WERI-Rb-1 (cell line): ENCODE measurements around the gene EPN2.

Source experiments
- DNase-seq: peaks from one replicate; pipeline ENCODE4 v3.0.0-alpha.2; 2020
- H3K27ac ChIP-seq: fragments of 250-450 bp; sonication (Bioruptor Pico); 2 replicates; pipeline ENCODE4 v1.5.1; 2020; ENCODE audit warnings: mild to moderate bottlenecking, moderate library complexity
- H3K27me3 ChIP-seq: fragments of 250-450 bp; sonication (Bioruptor Pico); 2 replicates; pipeline ENCODE4 v1.5.1; 2021; ENCODE audit warnings: mild to moderate bottlenecking, low read depth, moderate library complexity; ENCODE audit not compliant: insufficient read depth, severe bottlenecking
- H3K36me3 ChIP-seq: fragments of 250-450 bp; sonication (Bioruptor Pico); 2 replicates; pipeline ENCODE4 v1.5.1; 2020; ENCODE audit warnings: mild to moderate bottlenecking, moderate library complexity
- H3K4me3 ChIP-seq: 2 replicates; pipeline ENCODE4 v1.5.1; 2011; ENCODE audit warnings: low read depth, mild to moderate bottlenecking, control low read depth, low read length
- H3K9me3 ChIP-seq: fragments of 250-450 bp; sonication (Bioruptor Pico); 2 replicates; pipeline ENCODE4 v1.5.1; 2021; ENCODE audit warnings: mild to moderate bottlenecking, moderate library complexity; ENCODE audit not compliant: severe bottlenecking
- CTCF ChIP-seq: IDR thresholded peaks from 2 replicates; pipeline ENCODE4 v1.5.1; 2011; ENCODE audit warnings: low read depth, mild to moderate bottlenecking, control low read depth, inconsistent platforms, low read length

The EPN2 gene

GRCh38 chr17:19301274-19301951, 64.2 kb downstream of the EPN2 start:
- no peak for DNase-seq
- no peak for TF ChIP-seq CTCF

GRCh38 chr17:19301973-19302372, 64.8 kb downstream of the EPN2 start:
- Histone ChIP-seq H3K27ac (no peak overlapping the region), H3K36me3 (no peaks in the 10 kb centered on the region), H3K4me3 (no peak overlapping the region), H3K9me3 (no peaks in the 10 kb centered on the region), H3K27me3 (no peaks in the 10 kb centered on the region)
- DNase-seq, result no peak
- no peak for TF ChIP-seq CTCF

More at GRCh38 chr17:19301274-19301951, 64.2 kb downstream of the EPN2 start:
- Histone ChIP-seq H3K27me3 (no peaks in the 10 kb centered on the region), H3K27ac (no peak overlapping the region), H3K9me3 (no peaks in the 10 kb centered on the region), H3K4me3 (no peak overlapping the region), H3K36me3 (no peaks in the 10 kb centered on the region)

GRCh38 chr17:19302791-19303331, 65.7 kb downstream of the EPN2 start:
- Histone ChIP-seq H3K27me3 (no peaks in the 10 kb centered on the region), H3K4me3 (no peak overlapping the region), H3K9me3 (no peaks in the 10 kb centered on the region), H3K36me3 (no peaks in the 10 kb centered on the region), H3K27ac (no peak overlapping the region)
- no peak for DNase-seq
- no peak for TF ChIP-seq CTCF

- Histone ChIP-seq H3K27me3 (no peaks in the 10 kb centered on the region), H3K27ac (no peak overlapping the region), H3K4me3 (no peak overlapping the region), H3K9me3 (no peaks in the 10 kb centered on the region), H3K36me3 (no peaks in the 10 kb centered on the region)
- no peak for TF ChIP-seq CTCF
- DNase-seq, result no peak
These were observed 66.2 kb downstream of the EPN2 start for GRCh38 chr17:19303367-19303776.

GRCh38 chr17:19304209-19304608, 67.0 kb downstream of the EPN2 start:
- Histone ChIP-seq H3K27ac (no peak overlapping the region), H3K27me3 (no peaks in the 10 kb centered on the region), H3K9me3 (no peaks in the 10 kb centered on the region), H3K36me3 (no peaks in the 10 kb centered on the region), H3K4me3 (no peak overlapping the region)
- no peak for TF ChIP-seq CTCF
- DNase-seq, result no peak

- DNase-seq, result no peak
- no peaks in the 10 kb centered on the region for H3K9me3 ChIP-seq
- H3K27ac ChIP-seq, result no peak overlapping the region
- no peaks in the 10 kb centered on the region for H3K27me3 ChIP-seq
- no peak overlapping the region for H3K4me3 ChIP-seq
- no peaks in the 10 kb centered on the region for H3K36me3 ChIP-seq
- no peak for TF ChIP-seq CTCF
These were observed 67.6 kb downstream of the EPN2 start for GRCh38 chr17:19304751-19305150.
